Suppressor macrophage (primary cell): Measurements from ENCODE around the gene SDK1.

Source experiments
- DNase-seq, 4 experiments: peaks; one replicate each; pipeline ENCODE4 v3.0.0-alpha.2; 2020 to 2022

Gene SDK1

DNA sequence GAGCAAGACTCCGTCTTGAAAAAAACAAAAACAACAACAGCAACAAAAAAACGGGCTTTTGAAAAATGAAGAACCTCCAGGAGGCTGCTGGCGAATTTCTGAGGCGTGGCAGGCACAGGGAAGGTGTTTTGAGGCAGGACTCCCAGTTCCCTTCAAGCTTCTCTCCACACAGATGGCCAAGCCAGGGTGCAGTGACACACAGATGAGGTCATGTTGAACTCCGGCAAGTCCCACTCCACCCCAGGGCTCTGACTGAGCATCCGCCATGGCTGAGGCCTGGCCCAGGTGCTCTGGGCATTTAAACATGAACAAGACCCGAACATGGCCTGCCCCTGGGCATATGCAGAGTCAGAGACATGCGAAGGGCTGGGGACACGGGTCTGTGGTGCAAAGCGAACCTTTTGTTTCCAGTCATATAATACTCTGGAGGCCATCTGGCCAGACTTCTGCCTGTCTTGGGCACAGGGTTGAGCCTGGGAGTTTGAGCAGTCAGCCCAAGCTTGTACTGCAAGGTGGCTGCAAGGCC is 866.4 kb downstream of the SDK1 start:
- DNase-seq: no peak

- no peak for DNase-seq
These were observed 867.0 kb downstream of the SDK1 start for GRCh38 chr7:4168041-4168440.

DNA sequence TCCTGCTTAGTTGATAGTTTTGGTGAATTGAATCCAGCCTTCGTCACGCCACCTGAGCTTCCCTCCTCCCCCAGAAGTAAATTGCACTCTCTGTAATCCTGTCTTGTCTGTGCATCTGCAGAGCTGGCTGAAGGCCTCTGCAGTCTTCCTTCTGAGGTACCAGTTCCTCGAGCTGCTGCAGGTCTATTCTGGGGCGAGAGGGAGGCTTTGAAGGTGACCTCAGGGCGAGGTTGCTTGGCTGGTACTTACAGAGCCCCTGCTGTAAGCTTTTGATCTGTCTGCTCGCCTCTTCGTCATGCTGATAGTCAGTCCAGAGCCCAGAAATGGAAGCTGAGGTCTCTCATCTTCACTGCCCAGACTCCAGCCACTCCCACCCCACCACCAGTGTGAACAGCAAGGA is 867.5 kb downstream of the SDK1 start:
- DNase-seq: no peak

GRCh38 chr7:4169455-4169854 is 868.4 kb downstream of the SDK1 start:
- no peak for DNase-seq

- DNase-seq: no peak
These were observed 870.1 kb downstream of the SDK1 start for GRCh38 chr7:4170997-4171786.

DNA sequence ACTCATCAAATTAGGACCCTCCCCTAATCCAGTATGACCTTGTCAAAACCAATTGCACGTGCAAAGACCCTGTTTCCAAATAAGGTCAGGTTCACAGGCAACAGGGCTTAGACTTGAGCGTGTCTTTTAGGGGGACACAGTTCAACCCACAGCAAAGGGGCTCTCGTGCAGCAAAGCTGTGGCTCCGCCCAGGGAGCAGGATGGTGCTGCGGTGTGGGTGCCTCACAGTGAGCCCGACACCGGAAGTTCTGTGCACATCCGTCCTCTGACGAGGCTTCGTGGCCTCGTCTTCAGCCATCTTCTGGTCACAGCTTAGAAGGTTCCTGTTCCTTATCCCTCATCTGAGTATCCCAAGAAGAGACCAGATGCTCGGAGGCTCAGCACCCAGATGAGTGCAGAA is 871.8 kb downstream of the SDK1 start:
- no peak for DNase-seq

- DNase-seq: no peak
These were observed 872.6 kb downstream of the SDK1 start for GRCh38 chr7:4173615-4174014.

DNA sequence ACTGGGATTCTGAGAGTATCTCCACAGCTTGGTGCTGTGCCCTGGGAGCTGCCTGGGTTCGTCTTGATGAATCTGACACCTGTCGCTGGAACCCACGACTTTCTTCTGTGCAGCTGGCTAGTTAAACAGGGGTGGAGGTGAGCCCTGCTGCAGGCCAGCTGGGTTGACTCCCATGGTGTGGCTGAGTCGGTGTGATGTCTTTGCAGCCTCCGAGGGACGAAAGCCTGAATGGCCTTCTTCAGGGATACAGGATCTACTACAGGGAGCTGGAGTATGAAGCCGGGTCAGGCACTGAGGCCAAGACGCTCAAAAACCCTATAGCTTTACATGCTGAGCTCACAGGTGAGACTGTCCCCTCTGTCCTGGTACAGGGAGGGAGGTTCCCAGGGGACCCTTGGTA is 873.0 kb downstream of the SDK1 start:
- no peak for DNase-seq

DNA sequence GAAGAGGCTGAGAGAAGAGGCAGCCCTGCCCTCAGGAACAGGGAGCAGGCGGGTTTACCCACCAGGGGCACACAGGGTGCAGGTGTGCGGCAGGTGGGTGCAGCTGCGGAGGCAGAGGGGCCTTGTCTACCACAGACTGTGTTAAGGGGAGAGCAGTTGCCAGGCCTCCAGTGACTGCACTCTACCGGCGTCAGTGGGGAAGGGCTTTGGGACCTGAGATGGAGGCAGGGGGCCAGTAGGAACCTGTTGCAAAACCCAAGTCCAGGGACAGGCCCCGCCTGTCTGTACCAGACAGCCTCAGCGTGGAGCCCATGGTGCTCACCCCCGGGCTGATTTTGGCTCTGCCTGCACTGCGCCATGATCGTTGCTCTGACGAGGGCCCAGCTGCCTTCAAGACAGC is 873.4 kb downstream of the SDK1 start:
- no peak for DNase-seq

DNA sequence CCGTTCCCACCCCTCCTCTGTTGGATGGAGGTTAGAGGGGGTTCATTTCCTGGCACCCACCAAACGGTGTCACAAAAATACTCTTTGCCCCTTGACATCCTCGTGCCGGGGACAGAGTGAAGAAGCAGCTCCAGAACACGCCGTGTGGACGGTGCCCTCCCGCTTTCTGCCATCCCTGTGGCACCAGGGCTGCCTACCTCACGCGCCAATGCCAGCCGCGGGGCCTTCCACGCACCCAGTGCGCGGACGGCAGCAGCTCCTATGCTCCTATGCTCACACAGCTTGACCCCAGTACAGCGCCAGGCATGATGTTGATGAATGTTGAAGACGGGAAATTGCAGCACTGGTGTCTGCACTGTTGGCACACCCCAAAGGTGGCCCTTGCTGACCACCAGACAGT is 873.8 kb downstream of the SDK1 start:
- no peak for DNase-seq

- no peak for DNase-seq
These were observed 874.4 kb downstream of the SDK1 start for GRCh38 chr7:4175346-4175973.

GRCh38 chr7:4177001-4177400 is 875.9 kb downstream of the SDK1 start:
- no peak for DNase-seq

DNA sequence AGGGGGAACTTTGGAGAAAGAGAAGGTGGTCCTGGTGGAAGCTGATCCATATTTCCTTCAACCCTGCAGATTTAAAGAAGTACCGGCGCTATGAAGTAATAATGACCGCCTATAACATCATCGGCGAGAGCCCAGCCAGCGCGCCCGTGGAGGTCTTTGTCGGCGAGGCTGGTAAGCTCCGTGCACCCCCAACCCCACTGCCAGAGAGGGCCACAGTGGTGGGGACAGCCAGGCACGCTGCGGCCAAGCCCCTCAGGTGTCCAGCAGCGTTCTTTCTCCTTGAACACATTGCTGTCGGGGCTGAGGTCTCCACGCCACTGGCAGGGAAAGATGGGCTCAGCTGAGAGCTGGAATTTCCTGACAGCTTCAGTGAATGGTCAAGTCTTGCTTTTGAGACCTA is 877.4 kb downstream of the SDK1 start:
- no peak for DNase-seq

GRCh38 chr7:4178916-4179687 is 878.0 kb downstream of the SDK1 start:
- DNase-seq: no peak

- DNase-seq: no peak
These were observed 878.8 kb downstream of the SDK1 start for GRCh38 chr7:4179688-4180380.

DNA sequence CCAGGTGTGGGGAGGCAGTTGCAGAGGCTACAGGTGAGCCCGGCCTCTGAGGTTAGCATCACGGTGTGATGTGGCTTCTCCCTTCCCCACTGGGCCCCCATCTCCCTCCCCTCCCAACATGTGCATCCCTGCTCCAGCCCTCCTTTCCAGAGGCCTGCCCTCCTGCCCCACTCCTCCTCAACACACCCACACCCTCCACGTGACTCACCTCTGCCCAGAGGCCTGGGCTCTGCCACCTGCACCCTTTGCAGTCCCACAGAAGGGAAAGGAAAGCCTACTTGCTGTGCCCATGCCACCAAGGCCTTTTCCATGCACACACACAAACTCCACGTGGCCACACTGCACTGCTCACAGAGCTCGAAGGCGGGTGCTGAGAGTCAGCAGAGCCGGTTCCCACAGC is 880.4 kb downstream of the SDK1 start:
- no peak for DNase-seq

GRCh38 chr7:4182605-4183300 is 881.7 kb downstream of the SDK1 start:
- no peak for DNase-seq

DNA sequence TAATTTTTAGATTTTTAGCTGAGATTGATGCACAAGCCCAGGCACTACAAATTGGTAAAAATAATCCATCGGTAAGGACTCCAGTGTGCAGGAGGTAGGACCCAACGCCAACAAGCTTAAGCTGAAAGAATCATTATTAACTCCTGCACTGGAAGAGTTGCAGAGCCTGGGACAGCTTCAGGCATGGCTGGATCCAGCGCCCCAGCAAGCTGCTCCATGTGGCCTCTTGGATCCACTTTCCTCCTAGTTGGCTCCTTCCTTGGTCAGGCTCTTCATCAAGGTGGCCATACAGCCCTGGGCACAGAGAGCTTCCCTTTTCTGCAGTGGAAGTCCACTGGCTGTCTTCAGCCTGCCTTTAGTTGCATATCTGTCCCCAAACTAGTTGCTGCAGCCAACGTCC is 883.6 kb downstream of the SDK1 start:
- no peak for DNase-seq

GRCh38 chr7:4185136-4185535 is 884.1 kb downstream of the SDK1 start:
- no peak for DNase-seq

DNA sequence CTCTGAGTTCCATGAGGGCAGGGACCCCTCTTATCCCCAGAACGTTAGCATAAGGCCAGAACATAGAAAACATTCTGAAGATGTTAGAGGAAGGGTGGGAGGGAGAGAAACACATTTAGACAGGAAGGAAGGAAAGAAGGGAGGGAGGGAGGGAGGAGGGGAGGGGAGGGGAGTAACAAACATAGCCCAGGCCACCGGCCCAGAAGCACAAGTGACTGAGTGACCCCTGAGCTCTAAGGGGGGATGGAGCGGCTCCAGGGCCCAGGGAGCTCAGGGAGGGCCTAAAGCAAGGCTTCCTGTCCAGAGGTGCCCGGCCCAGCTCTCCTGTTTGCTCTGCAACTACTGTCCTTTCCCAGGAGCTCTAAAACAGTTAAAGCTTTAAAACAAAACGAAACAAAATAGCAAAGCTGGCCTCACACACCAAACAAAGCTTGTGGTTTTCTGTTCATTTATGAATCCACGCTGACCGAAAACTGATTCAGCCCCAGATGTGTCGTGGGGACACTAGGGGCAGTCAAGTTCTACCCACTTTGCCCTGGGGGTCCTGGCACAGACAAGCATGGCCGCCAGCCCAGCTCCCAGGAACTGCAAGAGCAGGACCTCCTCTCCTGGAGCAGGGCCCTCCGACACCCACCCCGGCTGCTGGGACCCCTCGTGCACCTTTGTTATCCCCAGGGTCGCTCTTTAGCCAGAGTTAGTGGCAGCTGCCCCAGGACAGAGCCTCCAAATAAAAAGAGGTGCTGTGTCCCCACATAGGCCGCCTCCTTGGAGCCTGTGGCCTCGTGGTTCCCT is 884.9 kb downstream of the SDK1 start:
- DNase-seq: no peak

- DNase-seq: no peak
These were observed 885.4 kb downstream of the SDK1 start for GRCh38 chr7:4186513-4186780.

DNA sequence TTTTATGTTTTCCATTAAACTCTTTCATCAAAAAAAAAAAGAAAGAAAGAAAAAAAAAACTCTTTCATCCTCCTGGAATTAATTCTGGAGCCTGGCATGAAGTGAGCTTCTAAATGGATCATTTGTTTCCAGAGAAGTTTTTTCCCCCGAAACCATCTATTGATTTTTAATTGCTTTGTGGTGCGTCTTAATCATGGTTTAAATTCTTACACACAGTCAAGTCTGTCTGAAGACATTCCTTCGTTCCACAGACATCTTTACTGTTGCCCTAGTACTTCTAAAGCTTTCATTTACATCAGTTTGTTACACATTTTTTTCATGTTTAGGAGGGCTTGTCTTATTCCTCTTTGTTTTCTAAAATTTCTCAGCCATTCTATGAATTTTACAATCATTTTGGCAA is 887.6 kb downstream of the SDK1 start:
- no peak for DNase-seq
